ENCODE measurements around the gene SVIL. TPM values are rescaled to one million over a fixed set of nuclear protein-coding genes. Genes with fewer than 3 reads are reported as not detected.
"Not testable (repeated sequence)": the region's sequence is repeated elsewhere in the genome, so short reads cannot be mapped to it uniquely, and the experiment has no call there.

SVIL gene
- total RNA-seq, 1 donor from 2014 or later, result 25.1 TPM

DNA sequence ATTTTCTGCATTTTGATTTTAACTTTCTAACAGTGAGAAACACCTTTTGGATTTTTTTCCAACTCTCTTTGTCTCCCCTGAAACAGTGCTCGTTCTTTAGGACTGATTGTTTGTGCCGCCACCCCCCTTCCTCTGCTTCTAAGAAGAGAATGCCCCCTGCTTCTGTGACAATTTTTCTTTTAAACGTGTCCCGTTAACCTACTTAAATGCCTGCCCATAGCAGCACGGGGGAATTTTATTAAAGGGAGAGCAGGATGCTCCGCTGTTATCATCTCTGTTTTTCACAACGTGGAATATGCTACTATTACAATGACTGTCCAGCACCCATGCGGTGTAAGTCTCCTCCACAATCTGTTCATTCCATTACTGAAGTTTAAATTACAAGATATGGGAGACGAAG is 67.8 kb downstream of the SVIL start:
- H3F3A ChIP-seq (ENCODE audit: low read depth), result no peaks in the 10 kb centered on the region
- no peaks in the 10 kb centered on the region for H3K27me3 Mint-ChIP-seq (ENCODE audit: insufficient read depth, low read depth)
- peaks cover 3% of the 10 kb centered on the region for H4K20me1 ChIP-seq (ENCODE audit: low read depth)
- no peak overlapping the region for H3K27ac Mint-ChIP-seq
- no peak overlapping the region for H3K4me3 Mint-ChIP-seq
- no peaks in the 10 kb centered on the region for H3K27me3 ChIP-seq
- no peaks in the 10 kb centered on the region for H3K9me3 ChIP-seq (ENCODE audit: low read depth)
- no peak overlapping the region for H3K4me3 ChIP-seq
- no peak overlapping the region for H3K27ac ChIP-seq
- no peak for TF ChIP-seq EZH2phosphoT487 (IDR thresholded peaks at IDR 0.05)
- TF ChIP-seq, protein P1, sequence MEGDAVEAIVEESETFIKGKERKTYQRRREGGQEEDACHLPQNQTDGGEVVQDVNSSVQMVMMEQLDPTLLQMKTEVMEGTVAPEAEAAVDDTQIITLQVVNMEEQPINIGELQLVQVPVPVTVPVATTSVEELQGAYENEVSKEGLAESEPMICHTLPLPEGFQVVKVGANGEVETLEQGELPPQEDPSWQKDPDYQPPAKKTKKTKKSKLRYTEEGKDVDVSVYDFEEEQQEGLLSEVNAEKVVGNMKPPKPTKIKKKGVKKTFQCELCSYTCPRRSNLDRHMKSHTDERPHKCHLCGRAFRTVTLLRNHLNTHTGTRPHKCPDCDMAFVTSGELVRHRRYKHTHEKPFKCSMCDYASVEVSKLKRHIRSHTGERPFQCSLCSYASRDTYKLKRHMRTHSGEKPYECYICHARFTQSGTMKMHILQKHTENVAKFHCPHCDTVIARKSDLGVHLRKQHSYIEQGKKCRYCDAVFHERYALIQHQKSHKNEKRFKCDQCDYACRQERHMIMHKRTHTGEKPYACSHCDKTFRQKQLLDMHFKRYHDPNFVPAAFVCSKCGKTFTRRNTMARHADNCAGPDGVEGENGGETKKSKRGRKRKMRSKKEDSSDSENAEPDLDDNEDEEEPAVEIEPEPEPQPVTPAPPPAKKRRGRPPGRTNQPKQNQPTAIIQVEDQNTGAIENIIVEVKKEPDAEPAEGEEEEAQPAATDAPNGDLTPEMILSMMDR (IDR thresholded peaks at IDR 0.05), result no peak
- H3K79me2 ChIP-seq (ENCODE audit: low read depth), result no peaks in the 10 kb centered on the region
- no peaks in the 10 kb centered on the region for H3K36me3 ChIP-seq
- H3K4me1 Mint-ChIP-seq, result peaks cover 22% of the 10 kb centered on the region
- H3K36me3 Mint-ChIP-seq, result no peaks in the 10 kb centered on the region
- no peak overlapping the region for H2AFZ ChIP-seq (replicated peaks)
- no peaks in the 10 kb centered on the region for H3K9me3 Mint-ChIP-seq
- peak overlapping the region; percentile 11 for H3K4me2 ChIP-seq
- no peak overlapping the region for H3K9ac ChIP-seq
- peaks cover 24% of the 10 kb centered on the region for H3K4me1 ChIP-seq
- peak; percentile 18 for DNase-seq (ENCODE audit: low spot score)

DNA sequence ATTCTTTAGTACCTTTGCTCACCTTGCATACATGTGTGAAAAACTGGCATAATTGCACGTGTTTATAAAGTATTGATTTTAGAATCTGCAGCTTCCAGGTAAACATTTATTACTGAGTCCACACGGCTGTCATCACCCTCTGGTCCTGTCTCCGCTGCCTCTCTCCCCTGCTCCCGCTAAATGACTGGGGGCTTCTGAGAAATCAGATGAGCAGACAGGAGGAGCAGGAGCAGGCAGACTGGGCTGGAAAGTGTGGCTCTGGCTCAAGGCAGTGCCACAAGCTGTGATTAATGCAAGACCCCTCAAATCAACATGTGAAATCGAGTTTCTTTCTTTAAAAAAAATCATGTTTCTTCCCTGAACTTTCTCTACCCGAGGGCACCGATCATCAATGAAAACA is 68.6 kb downstream of the SVIL start:
- H3K79me2 ChIP-seq (ENCODE audit: low read depth); H3K27ac ChIP-seq: not testable (repeated sequence)

DNA sequence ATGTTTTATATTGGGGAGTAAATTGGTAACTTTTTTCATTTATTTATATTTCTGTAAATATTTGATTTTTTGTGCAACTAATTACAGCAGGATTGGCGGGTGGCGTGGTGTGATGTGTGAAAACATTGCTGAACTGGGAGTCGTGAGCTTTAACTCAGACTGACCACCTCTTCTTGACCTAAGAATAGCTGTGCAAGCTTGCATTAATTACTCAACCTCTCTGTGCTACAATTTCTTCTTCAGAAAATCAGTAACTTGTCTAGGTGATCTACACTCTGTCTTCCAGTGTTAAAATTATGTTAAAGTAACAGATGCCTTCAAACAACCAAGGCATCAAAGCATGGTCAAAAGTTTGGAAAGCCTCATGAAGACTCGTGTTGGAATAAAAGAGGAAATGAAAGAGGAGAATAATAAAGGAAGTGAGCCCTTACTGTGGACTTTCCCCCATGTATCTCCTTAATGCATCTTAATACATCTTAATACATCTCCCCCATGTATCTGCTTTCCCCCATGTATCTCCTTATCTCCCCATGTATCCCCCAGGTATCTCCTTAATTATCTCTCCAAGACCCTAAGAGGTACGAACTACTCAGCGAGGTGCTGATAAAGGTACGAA is 71.2 kb downstream of the SVIL start:
- no peaks in the 10 kb centered on the region for H3F3A ChIP-seq (ENCODE audit: low read depth)
- Mint-ChIP-seq H3K4me3 (no peak overlapping the region), H3K36me3 (peaks cover 8% of the 10 kb centered on the region), H3K27ac (no peak overlapping the region), H3K27me3 (ENCODE audit: insufficient read depth, low read depth) (no peaks in the 10 kb centered on the region), H3K4me1 (peaks cover 17% of the 10 kb centered on the region), H3K9me3 (no peaks in the 10 kb centered on the region)
- H3K27ac ChIP-seq, result no peak overlapping the region
- H3K27me3 ChIP-seq, result no peaks in the 10 kb centered on the region
- H4K20me1 ChIP-seq (ENCODE audit: low read depth), result no peaks in the 10 kb centered on the region
- no peak overlapping the region for H2AFZ ChIP-seq (replicated peaks)
- H3K79me2 ChIP-seq (ENCODE audit: low read depth), result no peaks in the 10 kb centered on the region
- TF ChIP-seq EZH2 (IDR thresholded peaks at IDR 0.05) (no peak), EZH2phosphoT487 (IDR thresholded peaks at IDR 0.05) (no peak)
- TF ChIP-seq, protein P1 (IDR thresholded peaks at IDR 0.05), result no peak
- H3K9me3 ChIP-seq (ENCODE audit: low read depth), result no peaks in the 10 kb centered on the region
- no peak overlapping the region for H3K9ac ChIP-seq
- DNase-seq (ENCODE audit: low spot score), result no peak
- H3K36me3 ChIP-seq, result no peaks in the 10 kb centered on the region
- no peak overlapping the region for H3K4me3 ChIP-seq
- no peak overlapping the region for H3K4me2 ChIP-seq
- peaks cover 12% of the 10 kb centered on the region for H3K4me1 ChIP-seq

More for the DNA sequence above, 68.6 kb downstream of the SVIL start:
- H3K4me1 Mint-ChIP-seq, result peaks cover 22% of the 10 kb centered on the region
- H3K27ac Mint-ChIP-seq; H3K4me3 Mint-ChIP-seq; DNase-seq (ENCODE audit: low spot score); H3K36me3 Mint-ChIP-seq; H3K36me3 ChIP-seq; H3K27me3 Mint-ChIP-seq (ENCODE audit: insufficient read depth, low read depth); H3F3A ChIP-seq (ENCODE audit: low read depth); H3K9ac ChIP-seq; H3K9me3 Mint-ChIP-seq; H3K4me3 ChIP-seq; H3K4me2 ChIP-seq; H3K27me3 ChIP-seq; H4K20me1 ChIP-seq (ENCODE audit: low read depth); H2AFZ ChIP-seq (replicated peaks); H3K9me3 ChIP-seq (ENCODE audit: low read depth): not testable (repeated sequence)
- H3K4me1 ChIP-seq, result peaks cover 24% of the 10 kb centered on the region

DNA sequence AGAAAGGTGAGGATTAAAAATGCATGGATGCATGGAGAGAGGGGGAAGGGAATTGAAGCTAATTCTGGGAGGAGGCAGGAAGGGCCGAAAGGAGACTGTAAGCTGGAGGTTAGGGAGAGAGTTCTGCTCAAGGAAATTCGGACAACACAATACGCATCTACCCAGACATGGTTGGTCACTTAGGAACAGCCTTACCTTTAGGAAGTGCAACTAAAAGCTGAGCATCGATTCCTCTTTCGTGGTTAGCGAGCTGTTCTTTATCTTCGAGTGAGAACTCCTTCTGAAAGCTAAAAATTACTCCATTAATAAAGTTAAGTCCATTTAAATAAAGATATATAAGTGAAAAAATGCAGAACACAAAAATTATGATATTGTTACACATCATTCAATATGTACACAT is 71.8 kb downstream of the SVIL start:
- H3F3A ChIP-seq (ENCODE audit: low read depth); H3K9me3 Mint-ChIP-seq; H3K4me2 ChIP-seq; H3K9ac ChIP-seq; H2AFZ ChIP-seq (replicated peaks); H3K27me3 Mint-ChIP-seq (ENCODE audit: insufficient read depth, low read depth); H3K79me2 ChIP-seq (ENCODE audit: low read depth); H3K36me3 ChIP-seq; H3K27me3 ChIP-seq; H3K9me3 ChIP-seq (ENCODE audit: low read depth); H3K4me3 Mint-ChIP-seq; DNase-seq (ENCODE audit: low spot score); H3K27ac ChIP-seq; H3K36me3 Mint-ChIP-seq; H3K4me3 ChIP-seq; H3K27ac Mint-ChIP-seq; H4K20me1 ChIP-seq (ENCODE audit: low read depth): not testable (repeated sequence)
- H3K4me1 Mint-ChIP-seq, result peaks cover 17% of the 10 kb centered on the region
- peaks cover 12% of the 10 kb centered on the region for H3K4me1 ChIP-seq
